Nucleus accumbens (tissue), 56 donors: ENCODE measurements around the gene ACSF2.
"Not testable (repeated sequence)": the region's sequence is repeated elsewhere in the genome, so short reads cannot be mapped to it uniquely, and the experiment has no call there.

Source experiments
- DNase-seq, 56 donors: peaks; one replicate each; lab custom pipeline; 2025; lab: John Stamatoyannopoulos, UW

Gene ACSF2

DNA sequence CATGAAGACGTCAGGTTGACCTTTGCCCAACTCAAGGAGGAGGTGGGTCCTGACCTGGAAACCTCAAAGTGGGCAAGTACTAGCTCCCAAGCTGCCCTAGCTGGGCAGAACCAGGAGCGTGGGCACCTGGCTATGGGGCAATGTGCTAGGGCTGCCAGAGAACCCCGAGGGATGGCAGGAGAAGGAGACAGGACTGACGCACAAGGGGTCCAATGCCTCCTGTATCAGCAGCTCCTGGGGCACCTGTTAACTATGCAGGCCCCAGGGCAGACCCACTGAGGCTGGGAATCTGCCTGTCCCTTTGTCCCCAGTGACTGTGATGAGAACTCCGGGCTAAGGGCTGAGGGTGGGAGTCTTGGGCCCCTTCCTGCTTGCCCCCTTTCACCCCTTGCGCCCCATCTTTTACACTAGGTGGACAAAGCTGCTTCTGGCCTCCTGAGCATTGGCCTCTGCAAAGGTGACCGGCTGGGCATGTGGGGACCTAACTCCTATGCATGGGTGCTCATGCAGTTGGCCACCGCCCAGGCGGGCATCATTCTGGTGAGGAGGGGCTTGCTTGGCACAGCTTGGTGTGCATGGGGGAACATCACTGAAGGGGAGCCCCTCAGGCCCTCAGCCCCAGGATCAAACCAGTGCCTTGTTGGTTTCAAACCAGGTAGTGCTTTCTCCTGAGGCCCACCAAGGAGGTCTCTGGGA, 35.0 kb downstream of the ACSF2 start:
- no peak for DNase-seq

- DNase-seq: no peak
These were observed 35.6 kb downstream of the ACSF2 start for GRCh38 chr17:50461550-50462132.

- DNase-seq: no peak
These were observed 36.4 kb downstream of the ACSF2 start for GRCh38 chr17:50462446-50462845.

- DNase-seq: no peak
These were observed 38.1 kb downstream of the ACSF2 start for GRCh38 chr17:50464121-50464520.

DNA sequence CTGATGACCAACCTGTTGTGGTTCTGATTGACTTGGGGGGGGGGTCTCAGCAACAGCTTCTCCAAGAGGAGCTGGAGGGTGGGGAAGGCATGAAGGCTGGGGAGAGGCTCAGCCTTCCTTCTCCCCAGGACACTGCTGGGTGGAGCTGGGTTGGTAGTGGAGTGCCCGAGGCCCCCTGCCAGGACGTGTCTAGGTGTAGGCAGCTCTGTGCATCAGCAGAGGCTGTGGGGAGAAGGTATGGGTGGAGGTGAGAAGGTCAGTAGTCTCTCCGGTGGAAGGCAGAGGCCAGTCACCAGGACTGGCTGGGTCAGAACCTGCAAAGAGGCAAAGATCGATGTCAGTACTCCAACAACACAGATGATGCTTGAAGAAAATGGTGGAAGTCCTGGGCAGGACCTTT, 38.7 kb downstream of the ACSF2 start:
- no peak for DNase-seq

GRCh38 chr17:50465171-50465570, 39.2 kb downstream of the ACSF2 start:
- DNase-seq: no peak

DNA sequence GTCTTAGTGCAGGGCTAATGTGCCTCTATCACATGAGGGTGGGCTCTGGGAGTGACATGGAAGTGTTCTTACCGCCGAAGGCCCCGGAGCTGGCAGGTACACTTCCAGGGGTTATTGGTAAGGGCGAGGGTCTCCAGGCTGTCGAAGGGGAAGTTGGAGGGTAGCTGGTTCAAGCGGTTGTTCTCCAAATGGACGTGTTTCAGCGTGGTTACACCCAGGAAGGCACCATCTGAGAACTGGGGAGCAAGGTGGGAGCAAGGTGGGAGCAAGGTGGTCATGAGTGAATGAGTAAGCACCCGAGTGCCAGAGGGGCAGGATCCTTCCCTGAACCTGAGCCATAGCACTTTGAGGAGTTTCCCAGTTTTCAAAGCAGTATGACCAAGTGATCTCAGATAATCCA, 39.6 kb downstream of the ACSF2 start:
- DNase-seq: no peak

DNA sequence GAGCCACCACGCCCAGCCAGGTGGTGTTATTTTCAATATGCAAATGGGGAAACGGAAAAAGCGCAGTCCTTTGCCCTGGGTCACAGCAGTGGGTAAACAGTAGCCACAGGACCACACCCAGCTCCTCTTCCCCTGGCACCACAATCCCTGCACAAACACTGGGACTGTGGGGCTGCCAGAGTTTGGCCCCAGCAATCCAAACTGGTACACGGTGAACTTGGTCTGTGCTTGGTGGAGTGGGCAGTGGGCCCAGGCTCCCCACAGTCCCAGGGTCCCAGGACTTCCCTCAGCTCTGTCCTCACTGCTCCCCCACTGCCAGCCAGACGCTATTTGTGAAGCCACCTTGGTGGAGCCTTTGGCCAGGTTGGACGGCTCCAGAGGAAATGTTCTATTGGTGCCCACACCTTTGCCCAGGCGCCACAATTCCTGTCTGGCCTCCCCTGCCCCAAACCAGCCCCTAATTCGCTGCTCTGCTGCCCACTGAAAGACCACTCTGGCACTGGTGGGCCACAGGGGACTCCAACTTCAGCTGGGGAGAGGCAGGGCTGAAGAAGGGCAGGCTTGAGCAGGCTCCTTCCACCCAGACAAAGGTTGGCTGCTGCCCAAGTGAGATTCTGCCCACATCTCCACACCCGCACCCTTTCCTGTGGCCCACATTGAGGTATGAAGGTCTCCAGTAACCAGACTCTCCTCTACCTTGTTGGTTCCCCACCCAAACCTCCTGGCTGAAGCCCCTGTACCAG, 40.5 kb downstream of the ACSF2 start:
- DNase-seq: no peak

DNA sequence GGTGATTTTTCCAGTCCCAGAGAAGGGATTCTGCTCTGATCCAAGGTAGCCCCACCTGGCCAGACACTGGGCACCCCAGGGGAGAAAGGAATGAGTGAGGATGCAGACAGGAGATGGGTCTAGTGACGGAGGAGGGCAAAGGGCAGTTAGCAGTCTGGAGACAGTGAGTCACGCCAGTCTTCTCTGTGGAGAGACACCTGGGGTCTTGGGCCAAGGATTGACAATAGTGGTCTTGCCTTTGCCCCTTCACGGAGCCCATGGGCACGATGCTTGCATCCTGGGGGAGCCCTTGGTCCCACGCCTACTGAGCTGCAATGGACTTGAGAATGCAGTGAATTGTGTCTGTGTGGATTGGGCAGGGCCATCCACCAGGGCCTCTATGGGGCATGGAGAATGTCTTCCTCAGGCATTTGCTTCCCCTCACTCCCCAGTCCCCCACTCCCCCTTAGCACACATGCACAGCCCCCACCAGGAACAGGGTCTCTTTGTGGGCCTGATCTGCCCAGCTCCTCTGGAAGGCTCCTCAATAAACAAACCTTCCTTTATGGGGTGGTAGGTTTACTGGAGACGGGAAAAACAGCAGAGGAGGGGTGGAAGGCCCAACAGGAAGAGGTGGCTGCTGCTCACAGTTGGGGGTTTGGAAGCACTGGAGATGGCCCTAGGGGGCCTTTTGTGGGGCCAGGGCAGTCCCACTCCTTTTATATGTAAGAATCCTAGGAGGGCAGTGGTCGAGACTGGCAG, 41.3 kb downstream of the ACSF2 start:
- no peak for DNase-seq

DNA sequence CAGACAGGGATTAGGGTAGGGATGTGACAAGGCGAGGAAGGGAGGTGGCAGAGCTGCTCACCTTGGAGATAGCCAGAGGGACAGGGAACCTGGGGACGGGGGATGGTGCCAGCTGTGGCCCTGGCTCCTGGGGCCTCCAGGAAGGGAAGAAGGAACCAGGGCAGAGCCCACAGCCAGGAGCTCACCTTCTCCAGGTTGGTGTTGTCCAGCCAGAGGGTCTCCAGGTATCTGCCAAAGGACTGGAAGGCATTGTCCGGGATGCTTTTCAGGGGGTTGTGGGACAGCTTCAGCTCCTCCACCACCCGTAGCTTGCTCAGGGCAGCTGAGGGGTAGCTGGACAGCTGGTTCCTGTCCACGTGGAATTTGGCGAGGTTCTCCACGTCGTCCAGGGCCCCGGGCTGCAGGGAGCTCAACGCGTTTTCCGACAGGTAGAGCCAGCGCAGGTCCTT, 41.9 kb downstream of the ACSF2 start:
- DNase-seq: no peak

GRCh38 chr17:50468304-50469207, 42.5 kb downstream of the ACSF2 start, which contains the start of gene CHAD:
Gene CHAD (minus strand): TSS chr17:50468880. CDS start chr17:50468813, 67 bp downstream.
- DNase-seq: peak in 1 of 56 donors; percentile 13

DNA sequence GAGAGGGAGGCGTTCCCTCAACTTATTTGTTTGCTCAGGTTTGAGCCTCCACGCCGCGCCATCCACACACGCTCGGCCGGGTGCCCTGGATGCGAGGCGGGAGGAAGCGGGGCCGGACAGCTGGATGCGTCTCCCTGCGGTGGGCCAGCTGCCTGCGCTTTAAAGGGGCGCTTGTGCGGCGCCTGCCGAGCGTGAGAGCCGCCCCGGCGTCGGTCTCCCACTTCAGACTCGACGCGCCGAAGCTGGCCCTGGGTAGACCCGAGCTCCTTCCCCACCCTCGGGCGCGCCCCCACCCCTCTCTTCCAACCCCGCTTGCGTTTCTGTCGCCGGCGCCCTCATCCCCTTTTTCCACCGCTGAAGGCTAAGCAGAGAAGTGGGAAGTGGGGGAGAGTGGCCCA, 43.2 kb downstream of the ACSF2 start:
- DNase-seq: no peak

- no peak for DNase-seq
These were observed 43.8 kb downstream of the ACSF2 start for GRCh38 chr17:50469671-50470305.

DNA sequence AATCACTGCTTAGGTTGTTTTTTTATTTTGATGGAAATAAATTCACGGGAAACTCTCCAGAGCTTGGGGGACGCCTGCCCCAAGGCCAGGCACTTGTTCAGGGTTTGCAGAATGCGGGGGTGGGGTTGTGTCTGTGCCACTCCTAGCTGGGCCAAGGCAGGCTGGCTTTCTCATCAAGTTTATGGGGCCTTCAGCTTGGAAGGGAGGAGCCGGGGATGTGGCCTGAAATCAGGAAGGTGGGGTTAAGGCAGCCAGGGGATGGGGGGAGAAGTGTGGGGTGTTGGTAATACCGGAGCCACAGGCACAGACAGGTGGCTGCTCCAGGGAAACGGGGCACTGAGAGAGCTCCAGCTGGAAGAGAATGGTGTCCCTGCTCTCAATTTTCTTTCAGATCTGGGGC, 44.4 kb downstream of the ACSF2 start:
- no peak for DNase-seq

DNA sequence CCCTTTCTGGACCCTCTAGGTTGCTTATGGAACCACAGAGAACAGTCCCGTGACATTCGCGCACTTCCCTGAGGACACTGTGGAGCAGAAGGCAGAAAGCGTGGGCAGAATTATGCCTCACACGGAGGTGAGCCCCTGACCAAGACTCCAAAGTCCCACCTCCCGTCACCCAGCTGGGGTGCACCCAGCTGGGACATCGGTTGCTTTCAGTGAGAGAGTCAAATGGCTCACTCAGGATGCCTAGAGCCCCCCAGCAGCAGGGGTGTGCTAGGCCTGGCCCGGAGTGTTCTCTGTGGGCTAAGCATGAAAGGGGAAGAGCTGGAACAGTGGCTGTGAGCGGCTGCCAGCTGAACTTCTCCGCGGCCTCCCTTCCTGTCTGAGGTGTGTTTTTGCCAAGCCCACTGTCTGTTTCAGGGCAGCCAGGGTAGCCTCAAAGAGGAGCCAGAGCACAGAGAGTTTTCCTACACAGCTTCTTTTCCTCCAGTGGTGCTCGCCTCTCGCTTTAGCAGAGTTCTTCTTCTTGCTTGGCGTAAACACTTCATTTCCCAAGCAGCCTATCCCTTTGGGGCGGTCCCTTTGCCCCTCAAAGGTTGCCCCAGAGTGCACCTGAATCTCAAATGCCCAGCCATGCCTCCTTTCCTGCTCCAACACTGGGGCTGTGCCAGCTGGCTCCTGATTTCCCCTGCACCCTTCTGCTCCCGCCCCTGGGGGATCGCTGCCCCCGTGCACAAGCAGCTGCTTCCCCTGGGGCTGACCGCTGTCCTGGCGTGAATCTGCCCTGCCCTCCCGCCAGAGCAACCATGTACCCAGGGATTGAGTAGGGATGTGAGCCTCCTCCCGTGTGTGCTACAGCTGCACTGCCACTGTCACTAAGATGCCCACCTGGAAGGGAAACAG, 45.2 kb downstream of the ACSF2 start:
- no peak for DNase-seq

DNA sequence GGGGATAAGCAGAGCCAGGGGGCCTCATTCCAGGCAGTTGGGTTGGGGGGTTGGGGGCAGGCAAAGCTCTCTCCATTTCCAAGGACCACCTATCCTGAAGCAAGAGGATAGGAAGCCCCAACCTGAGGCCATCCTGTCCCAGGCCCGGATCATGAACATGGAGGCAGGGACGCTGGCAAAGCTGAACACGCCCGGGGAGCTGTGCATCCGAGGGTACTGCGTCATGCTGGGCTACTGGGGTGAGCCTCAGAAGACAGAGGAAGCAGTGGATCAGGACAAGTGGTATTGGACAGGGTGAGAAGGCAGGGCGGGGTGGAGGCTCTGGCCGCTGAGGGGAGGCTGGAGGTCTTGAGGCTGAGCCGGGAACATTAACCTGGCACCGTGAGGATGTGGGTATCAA, 46.3 kb downstream of the ACSF2 start:
- DNase-seq: no peak

DNA sequence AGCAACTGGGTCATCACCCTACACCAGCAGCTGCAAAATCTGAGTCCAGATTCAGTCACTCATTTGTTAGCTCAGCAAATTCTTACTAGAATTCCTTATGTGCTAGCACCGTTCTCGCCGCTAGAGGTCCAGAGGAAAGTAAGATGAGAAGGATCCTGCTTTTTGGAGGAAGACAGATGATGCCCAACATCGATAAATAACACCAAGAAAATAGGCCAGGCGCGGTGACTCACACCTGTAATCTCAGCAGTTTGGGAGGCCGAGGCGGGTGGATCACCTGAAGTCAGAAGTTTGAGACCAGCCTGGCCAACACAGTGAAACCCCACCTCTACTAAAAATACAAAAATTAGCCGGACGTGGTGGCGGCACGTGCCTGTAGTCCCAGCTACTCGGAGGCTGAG, 46.7 kb downstream of the ACSF2 start:
- DNase-seq: not testable (repeated sequence)

GRCh38 chr17:50473901-50474300, 47.9 kb downstream of the ACSF2 start:
- no peak for DNase-seq
